Ishikawa (cell line): ENCODE results near the gene CABP4.
A peak's percentile ranks its signal among the peaks of the same experiment; 100 is the strongest.

ENCODE experiments used
- CEBPB ChIP-seq: IDR thresholded peaks from 2 replicates; pipeline ENCODE4 v1.6.1; 2012
- CREB1 ChIP-seq: IDR thresholded peaks from 2 replicates; pipeline ENCODE4 v1.6.1; 2012; ENCODE audit warnings: low read depth
- EGR1 ChIP-seq: IDR thresholded peaks from 2 replicates; pipeline ENCODE4 v1.6.1; 2012
- EP300 ChIP-seq: IDR thresholded peaks from 2 replicates; pipeline ENCODE4 v1.6.1; 2012; ENCODE audit warnings: borderline replicate concordance
- FOXM1 ChIP-seq: IDR thresholded peaks from 2 replicates; pipeline ENCODE4 v1.6.1; 2012; ENCODE audit warnings: low read depth, borderline replicate concordance
- NFIC ChIP-seq: IDR thresholded peaks from 2 replicates; pipeline ENCODE4 v1.6.1; 2012
- RAD21 ChIP-seq: IDR thresholded peaks from 2 replicates; pipeline ENCODE4 v1.6.1; 2012; ENCODE audit warnings: low read depth
- TAF1 ChIP-seq: IDR thresholded peaks from 2 replicates; pipeline ENCODE4 v1.6.1; 2012; ENCODE audit warnings: low read depth, mild to moderate bottlenecking
- TCF12 ChIP-seq: IDR thresholded peaks from 2 replicates; pipeline ENCODE4 v1.6.1; 2012; ENCODE audit warnings: low read depth
- TEAD4 ChIP-seq: IDR thresholded peaks from 2 replicates; pipeline ENCODE4 v1.6.1; 2012
- YY1 ChIP-seq: IDR thresholded peaks from 2 replicates; pipeline ENCODE4 v1.6.1; 2012; ENCODE audit warnings: low read depth
- ZBTB7A ChIP-seq: IDR thresholded peaks from 2 replicates; pipeline ENCODE4 v1.6.1; 2012; ENCODE audit warnings: low read depth
- TF ChIP-seq, protein P1 (sequence below): IDR thresholded peaks from 2 replicates; pipeline ENCODE4 v1.6.1; 2012; ENCODE audit warnings: low read depth, mild to moderate bottlenecking
- TF ChIP-seq, protein P2 (sequence below): IDR thresholded peaks from 2 replicates; pipeline ENCODE4 v1.6.1; 2012
- TF ChIP-seq, protein P3 (sequence below): IDR thresholded peaks from 2 replicates; pipeline ENCODE4 v1.6.1; 2012

CABP4 gene

DNA sequence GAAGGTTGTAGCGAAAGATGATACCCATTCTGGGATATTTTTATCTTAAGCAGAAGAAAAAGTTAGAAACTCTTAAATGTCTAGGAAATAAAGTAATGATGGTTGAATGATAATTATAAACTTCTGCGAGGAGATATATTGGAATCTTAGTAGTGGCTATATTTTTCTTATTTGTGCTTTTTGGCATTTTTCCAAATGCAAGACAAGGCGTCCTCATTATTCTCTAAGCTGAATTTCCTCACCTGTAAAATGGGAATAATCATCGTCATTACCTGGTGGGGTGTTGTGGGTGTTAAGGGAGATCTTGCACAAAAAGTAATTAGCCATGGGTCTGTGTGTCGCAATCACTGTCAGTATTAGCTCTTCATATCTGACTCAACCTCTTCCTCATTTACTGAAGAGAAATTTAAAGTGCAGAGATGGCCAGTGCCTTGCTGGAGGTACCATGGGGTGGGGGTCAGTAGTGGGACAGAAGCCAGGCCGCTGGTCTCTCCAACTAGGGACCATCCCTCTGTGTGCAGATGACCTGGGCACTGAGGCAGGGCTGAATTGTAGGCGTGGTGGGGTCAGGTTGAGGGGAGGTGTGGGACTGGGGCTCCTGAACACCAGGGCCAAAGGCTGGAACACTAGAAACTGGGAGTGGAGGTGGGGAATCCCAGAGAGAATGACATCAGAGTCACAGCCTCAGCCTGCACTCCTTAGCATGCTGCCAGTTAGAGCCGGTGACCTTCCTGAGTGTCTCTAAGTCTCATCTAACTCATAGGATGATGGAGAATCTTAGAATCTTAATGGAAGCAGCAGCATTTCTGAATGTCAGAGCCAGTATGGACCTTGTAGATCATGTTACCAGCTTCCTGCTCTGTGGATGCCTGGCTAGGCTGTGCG lies 45.9 kb downstream of the CABP4 start:
- TF ChIP-seq, protein P1, sequence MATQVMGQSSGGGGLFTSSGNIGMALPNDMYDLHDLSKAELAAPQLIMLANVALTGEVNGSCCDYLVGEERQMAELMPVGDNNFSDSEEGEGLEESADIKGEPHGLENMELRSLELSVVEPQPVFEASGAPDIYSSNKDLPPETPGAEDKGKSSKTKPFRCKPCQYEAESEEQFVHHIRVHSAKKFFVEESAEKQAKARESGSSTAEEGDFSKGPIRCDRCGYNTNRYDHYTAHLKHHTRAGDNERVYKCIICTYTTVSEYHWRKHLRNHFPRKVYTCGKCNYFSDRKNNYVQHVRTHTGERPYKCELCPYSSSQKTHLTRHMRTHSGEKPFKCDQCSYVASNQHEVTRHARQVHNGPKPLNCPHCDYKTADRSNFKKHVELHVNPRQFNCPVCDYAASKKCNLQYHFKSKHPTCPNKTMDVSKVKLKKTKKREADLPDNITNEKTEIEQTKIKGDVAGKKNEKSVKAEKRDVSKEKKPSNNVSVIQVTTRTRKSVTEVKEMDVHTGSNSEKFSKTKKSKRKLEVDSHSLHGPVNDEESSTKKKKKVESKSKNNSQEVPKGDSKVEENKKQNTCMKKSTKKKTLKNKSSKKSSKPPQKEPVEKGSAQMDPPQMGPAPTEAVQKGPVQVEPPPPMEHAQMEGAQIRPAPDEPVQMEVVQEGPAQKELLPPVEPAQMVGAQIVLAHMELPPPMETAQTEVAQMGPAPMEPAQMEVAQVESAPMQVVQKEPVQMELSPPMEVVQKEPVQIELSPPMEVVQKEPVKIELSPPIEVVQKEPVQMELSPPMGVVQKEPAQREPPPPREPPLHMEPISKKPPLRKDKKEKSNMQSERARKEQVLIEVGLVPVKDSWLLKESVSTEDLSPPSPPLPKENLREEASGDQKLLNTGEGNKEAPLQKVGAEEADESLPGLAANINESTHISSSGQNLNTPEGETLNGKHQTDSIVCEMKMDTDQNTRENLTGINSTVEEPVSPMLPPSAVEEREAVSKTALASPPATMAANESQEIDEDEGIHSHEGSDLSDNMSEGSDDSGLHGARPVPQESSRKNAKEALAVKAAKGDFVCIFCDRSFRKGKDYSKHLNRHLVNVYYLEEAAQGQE: no peak
- TF ChIP-seq CEBPB (peak; percentile 74), FOXM1 (no peak), RAD21 (no peak), NFIC (peak; percentile 35; the same call in 1 of the 2 replicates), EGR1 (no peak), EP300 (no peak), TEAD4 (no peak), ZBTB7A (no peak), TCF12 (no peak), CREB1 (no peak), YY1 (no peak), TAF1 (no peak)
- TF ChIP-seq, protein P2, sequence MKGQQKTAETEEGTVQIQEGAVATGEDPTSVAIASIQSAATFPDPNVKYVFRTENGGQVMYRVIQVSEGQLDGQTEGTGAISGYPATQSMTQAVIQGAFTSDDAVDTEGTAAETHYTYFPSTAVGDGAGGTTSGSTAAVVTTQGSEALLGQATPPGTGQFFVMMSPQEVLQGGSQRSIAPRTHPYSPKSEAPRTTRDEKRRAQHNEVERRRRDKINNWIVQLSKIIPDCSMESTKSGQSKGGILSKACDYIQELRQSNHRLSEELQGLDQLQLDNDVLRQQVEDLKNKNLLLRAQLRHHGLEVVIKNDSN: no peak
- TF ChIP-seq, protein P3, sequence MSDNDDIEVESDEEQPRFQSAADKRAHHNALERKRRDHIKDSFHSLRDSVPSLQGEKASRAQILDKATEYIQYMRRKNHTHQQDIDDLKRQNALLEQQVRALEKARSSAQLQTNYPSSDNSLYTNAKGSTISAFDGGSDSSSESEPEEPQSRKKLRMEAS: no peak

DNA sequence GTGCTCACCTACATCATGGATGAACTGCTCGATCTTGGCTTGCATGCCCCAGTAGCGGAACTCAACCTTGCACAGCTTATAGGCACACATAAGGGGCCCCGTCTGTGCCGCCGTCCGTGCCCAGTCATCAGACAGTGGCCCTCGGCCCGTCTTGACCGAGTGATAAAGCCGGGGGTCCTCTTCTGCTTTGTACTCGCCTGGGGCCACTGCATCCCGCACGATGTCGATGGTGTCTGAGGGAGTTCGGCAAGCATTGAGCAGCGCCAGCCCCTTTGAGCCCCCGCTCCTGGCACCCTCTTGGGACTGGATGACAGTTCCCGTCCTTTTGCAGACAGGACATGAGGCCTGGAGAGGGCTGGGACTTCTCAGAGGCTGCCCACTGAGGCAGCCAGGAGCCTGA lies 46.7 kb downstream of the CABP4 start:
- TF ChIP-seq, protein P3: no peak
- no peak for TF ChIP-seq RAD21
- no peak for TF ChIP-seq ZBTB7A
- TF ChIP-seq TAF1: no peak

DNA sequence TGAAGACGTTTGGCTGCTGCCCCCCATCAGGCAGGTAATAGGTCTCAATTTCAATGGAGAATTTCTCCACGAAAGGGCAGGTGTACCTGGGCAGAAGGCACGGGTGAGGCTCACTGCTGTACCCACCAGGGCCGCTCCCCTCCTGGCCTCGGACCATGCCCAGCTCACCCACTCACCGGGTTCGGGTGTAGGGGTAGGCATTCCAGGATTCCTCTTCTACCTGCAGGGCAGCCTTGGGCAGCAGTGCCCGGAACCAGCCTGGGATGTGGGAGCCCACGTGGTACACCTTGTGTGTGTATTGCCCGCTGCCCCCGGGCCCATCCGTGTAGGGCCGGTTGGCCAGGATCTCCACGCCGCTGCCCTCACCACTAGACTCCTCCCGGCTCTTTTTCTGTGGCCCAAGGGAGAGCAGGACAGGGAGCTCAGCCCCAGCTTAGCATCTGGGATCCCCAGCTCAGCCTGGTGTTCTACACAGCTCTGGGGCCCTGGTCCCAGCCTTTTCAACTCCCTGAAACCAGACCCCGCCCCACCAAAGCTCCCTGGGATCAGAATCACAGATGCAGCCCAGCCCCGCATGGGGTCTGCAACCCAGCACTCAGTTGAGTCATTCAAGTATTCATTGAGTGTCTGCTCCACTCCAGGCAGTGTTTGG lies 47.3 kb downstream of the CABP4 start:
- TF ChIP-seq CEBPB (no peak), RAD21 (no peak), ZBTB7A (no peak), EP300 (no peak), TCF12 (no peak), YY1 (no peak), TEAD4 (no peak), TAF1 (no peak), EGR1 (no peak), NFIC (no peak), FOXM1 (no peak), CREB1 (no peak)
- TF ChIP-seq, protein P2: no peak
- TF ChIP-seq, protein P3: no peak
- TF ChIP-seq, protein P1: no peak

DNA sequence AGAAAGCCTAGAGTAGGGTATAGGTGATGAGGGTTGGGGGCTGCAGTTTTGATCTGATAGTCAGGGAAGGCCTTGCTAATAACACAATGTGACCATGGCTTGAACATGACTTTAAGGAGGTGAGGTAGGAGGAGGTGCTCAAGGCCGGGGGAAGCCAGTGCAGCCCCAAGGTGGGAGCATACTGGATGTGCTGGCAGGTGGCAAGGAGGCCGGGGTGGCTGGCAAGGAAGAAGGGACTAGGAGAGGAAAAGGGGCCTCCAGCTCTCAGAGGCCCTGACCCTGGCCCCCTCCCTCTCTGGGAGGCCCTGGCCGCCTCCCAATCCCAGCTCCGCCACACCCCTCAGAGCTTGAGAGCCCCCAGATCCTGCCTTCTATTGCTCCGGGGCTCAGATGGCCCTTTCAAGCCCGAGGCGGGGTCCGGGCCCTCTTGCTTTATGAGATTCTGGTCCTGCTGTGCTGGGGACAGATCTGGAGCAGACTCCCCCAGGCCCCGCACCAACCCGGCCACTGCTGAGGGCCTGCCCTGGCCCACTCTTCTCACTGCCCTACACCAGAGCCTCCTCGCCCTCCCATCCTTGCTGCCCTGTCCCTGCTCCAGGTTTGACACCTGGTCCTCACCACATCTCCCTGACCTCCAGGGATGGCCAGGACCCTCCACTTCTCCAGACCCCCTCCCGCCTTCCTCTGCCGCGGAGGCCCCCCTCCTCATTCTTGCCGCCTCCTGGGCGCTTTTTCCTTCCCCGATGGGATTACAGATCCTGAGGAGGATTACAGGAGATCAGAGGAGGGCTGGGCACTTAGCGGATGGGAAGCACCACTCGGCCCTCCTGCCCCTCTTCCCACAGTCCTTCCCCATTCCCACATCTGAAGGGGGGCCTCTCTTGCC lies 48.2 kb downstream of the CABP4 start:
- no peak for TF ChIP-seq TEAD4
- no peak for TF ChIP-seq TCF12
- TF ChIP-seq EGR1: no peak
- TF ChIP-seq, protein P2: no peak
- no peak for TF ChIP-seq TAF1
